Medulla oblongata (tissue), 1 donor: ENCODE data around the gene C4A.
A peak's percentile ranks its signal among the peaks of the same experiment; 100 is the strongest.
"Not testable (repeated sequence)": the region's sequence is repeated elsewhere in the genome, so short reads cannot be mapped to it uniquely, and the experiment has no call there.

Experiments
- DNase-seq: peaks from one replicate; pipeline ENCODE4 v3.0.0-alpha.2; 2015; ENCODE audit errors: extremely low spot score

The C4A gene

GRCh38 chr6:32028631-32029030, 46.8 kb downstream of the C4A start:
- DNase-seq = not testable (repeated sequence)

GRCh38 chr6:32029553-32029952, 47.7 kb downstream of the C4A start:
- DNase-seq = not testable (repeated sequence)

DNA sequence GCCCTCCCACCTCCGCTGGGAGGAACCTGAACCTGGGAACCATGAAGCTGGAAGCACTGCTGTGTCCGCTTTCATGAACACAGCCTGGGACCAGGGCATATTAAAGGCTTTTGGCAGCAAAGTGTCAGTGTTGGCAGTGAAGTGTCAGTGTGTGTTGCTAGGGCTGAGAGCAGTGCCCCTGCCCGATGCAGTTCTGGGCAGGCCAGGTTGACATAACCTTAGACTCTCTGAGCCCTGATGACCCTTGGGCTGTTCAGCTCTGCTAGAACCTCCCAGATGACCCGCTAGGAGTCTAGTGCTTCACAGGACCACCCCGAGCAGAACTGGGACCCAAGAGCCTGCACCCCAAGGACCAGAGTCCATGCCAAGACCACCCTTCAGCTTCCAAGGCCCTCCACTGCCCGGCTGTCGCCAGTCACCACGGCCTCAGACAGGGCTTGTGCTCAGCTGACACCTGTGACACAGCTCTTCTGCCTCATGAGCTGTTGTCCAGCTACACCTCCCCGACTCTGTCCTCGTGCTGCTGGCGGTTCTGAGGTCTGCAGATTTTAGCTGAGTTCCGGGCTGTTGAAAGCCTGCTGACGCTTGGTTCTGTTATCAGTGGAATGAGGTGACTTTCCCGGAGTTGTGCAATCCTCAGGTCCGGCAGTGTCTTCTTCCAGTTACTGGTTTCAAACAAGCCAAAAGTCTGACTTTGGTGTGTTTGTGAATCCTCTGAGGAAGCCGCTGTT, 53.6 kb downstream of the C4A start:
- DNase-seq = not testable (repeated sequence)

- not testable (repeated sequence) for DNase-seq
Measured at GRCh38 chr6:32037136-32037535, 55.3 kb downstream of the C4A start.

DNA sequence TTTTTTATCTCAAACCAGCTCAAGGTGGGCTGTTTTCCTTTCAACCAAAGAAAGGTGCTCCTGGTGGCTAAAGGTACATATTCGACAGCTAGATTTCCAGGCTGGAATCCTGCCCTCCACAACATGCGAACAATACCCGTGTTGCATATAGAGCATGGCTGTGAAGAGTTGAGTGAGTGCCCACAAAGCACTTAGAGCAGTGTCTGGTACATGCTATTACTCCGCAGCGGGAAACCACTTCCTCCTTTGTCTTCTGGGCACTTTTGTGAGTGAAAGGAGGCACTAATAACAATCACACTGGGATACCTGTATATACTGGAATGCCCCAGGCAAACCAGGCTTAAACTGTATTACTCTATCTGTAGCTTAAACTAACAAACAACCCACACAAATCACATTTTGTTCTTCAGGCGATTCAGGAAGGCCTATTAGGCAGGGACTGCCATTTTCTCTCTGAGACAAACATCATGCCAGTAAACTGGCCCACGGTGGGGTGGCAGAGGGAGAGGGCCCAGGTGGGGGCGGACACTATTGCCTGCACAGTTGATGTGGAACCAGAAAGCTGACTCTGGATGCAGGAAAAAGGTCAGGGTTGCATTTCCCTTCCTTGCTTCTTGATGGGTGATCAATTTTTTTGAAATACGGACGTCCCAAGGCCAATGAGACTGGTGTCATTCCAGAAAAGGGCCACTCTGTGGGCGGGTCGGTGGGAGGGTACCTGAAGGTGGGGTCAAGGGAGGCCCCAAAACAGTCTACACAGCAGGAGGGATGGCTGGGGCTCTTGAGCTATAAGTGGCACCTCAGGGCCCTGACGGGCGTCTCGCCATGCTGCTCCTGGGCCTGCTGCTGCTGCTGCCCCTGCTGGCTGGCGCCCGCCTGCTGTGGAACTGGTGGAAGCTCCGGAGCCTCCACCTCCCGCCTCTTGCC, 56.0 kb downstream of the C4A start, which contains the start of gene CYP21A2:
Gene CYP21A2, plus strand, starts transcription at position 818 of the 927 bp plus-strand sequence. Its CDS starts 8 bp downstream, at position 826.
- not testable (repeated sequence) for DNase-seq

- not testable (repeated sequence) for DNase-seq
Measured at GRCh38 chr6:32038878-32039277, 57.0 kb downstream of the C4A start.

DNA sequence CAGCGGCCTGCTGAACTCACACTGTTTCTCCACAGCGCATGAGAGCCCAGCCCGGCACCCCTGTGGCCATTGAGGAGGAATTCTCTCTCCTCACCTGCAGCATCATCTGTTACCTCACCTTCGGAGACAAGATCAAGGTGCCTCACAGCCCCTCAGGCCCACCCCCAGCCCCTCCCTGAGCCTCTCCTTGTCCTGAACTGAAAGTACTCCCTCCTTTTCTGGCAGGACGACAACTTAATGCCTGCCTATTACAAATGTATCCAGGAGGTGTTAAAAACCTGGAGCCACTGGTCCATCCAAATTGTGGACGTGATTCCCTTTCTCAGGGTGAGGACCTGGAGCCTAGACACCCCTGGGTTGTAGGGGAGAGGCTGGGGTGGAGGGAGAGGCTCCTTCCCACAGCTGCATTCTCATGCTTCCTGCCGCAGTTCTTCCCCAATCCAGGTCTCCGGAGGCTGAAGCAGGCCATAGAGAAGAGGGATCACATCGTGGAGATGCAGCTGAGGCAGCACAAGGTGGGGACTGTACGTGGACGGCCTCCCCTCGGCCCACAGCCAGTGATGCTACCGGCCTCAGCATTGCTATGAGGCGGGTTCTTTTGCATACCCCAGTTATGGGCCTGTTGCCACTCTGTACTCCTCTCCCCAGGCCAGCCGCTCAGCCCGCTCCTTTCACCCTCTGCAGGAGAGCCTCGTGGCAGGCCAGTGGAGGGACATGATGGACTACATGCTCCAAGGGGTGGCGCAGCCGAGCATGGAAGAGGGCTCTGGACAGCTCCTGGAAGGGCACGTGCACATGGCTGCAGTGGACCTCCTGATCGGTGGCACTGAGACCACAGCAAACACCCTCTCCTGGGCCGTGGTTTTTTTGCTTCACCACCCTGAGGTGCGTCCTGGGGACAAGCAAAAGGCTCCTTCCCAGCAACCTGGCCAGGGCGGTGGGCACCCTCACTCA, 57.7 kb downstream of the C4A start:
- not testable (repeated sequence) for DNase-seq

DNA sequence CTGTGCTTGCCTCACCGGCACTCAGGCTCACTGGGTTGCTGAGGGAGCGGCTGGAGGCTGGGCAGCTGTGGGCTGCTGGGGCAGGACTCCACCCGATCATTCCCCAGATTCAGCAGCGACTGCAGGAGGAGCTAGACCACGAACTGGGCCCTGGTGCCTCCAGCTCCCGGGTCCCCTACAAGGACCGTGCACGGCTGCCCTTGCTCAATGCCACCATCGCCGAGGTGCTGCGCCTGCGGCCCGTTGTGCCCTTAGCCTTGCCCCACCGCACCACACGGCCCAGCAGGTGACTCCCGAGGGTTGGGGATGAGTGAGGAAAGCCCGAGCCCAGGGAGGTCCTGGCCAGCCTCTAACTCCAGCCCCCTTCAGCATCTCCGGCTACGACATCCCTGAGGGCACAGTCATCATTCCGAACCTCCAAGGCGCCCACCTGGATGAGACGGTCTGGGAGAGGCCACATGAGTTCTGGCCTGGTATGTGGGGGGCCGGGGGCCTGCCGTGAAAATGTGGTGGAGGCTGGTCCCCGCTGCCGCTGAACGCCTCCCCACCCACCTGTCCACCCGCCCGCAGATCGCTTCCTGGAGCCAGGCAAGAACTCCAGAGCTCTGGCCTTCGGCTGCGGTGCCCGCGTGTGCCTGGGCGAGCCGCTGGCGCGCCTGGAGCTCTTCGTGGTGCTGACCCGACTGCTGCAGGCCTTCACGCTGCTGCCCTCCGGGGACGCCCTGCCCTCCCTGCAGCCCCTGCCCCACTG, 58.6 kb downstream of the C4A start:
- not testable (repeated sequence) for DNase-seq

GRCh38 chr6:32041050-32041321, 59.1 kb downstream of the C4A start:
- not testable (repeated sequence) for DNase-seq

DNA sequence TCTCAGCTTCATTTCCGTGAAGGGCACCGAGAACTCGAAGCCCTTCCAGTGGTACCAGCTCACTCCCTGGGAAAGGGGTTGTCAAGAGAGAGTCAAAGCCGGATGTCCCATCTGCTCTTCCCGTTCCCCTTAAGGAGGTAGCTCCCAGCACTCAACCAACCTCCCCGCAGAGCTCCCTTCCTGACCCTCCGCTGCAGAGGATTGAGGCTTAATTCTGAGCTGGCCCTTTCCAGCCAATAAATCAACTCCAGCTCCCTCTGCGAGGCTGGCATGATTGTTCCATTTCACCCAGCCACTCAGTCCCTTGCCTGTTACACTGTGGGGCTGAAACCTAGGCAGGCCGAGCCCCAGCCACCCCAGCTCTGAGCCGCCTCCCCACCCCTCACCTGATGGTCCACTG, 59.5 kb downstream of the C4A start:
- not testable (repeated sequence) for DNase-seq

GRCh38 chr6:32042276-32042675, 60.4 kb downstream of the C4A start:
- not testable (repeated sequence) for DNase-seq

GRCh38 chr6:32043589-32044380, 61.9 kb downstream of the C4A start:
- DNase-seq = not testable (repeated sequence)

DNA sequence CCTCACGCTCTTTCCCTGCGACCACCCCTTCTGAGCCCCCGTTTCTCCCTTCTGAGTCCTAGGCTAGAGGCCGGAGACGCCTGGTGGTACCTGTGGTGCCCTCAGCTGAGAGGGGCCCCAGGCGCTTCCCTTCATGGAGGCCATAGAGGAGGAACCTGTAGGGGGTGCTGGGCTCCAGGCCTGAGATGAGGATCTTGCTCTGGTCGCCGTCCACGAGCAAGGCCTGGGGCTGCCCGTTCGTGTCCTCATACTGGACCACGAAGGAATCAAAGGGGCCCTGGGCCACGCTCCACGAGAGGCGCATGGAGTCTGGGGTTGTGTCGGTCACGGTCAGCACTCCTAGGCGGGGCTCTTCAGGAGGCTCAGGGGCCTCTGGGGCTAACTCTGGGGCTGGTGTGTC, 63.1 kb downstream of the C4A start:
- DNase-seq = not testable (repeated sequence)

DNA sequence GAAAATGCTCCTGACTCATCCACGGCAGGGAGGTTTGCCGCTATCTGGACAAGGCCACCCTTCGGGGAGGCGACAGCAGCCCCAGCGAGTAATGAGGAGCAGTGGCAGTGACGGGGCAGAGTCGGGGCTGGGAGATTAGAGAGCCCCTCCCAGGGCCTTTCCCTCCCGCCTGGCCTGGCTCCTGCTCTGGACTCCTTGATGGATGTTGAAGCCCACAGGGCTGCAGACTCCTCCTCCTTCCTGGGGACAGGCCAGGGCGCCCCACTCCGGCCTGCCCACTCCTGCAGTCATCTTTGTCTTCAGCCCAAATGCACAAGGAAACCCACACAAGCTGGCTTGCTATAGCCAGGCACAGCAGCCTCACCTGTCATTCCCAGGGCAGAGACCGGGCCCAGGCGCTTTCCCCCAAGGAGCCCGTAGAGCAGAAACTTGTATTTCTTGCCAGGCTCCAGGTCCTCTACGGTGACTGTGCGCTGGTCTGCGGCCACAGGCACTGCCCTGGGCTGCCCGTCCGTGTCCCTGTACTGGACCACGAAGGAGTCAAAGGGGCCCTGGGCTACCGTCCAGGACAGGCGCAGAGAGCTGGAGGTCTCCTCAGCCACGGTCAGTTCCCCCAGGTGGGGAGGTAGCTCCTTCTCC, 64.1 kb downstream of the C4A start:
- DNase-seq = no peak

DNA sequence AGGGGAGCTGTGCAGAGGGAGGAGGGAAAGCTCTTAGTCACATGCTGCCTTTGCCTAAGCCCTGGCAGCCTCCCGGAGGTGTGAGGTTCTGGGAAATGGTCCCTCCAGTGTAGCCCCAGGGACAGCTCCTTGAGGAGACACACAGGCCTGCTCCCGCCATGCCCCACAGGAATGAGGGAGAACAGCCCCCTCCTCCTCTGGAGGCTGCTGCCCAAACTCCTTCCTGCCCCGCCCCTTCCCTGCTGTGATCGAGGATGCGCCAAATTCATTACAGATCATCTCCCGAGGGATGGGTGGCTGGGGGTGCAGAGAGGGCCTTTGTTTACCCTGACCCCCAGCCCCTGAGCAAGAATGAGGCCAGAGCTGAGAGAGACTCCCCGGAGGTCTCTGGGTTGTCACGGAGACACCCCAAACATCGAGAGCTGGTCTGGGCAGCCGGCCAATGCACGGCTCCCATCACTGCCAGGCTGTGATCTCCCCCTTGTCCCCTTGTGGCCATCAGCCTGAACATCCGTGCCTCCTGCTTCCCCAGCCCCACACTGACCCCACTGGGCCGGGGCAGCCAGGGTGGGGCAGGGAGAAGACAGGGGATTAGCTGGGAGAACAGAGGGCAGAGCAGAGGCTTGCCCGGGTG, 64.7 kb downstream of the C4A start:
- DNase-seq = peak; percentile 34

- DNase-seq = peak; percentile 37
Measured at GRCh38 chr6:32047084-32047478, 65.2 kb downstream of the C4A start.

DNA sequence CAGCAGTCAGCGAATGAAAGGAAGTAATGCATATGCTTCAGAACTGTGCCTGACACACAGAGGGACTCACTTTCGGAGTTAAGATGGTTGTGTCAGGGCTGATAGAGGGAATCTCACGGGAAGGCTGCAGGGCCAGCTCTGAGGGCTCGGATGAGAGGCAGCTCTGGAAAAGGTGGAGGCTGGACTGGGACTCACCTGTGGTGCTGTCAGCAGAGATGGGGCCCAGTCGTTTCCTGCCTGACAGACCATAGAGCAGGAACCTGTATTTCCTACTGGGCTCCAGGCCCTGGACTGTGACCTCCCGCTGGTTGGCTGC, 65.6 kb downstream of the C4A start:
- no peak for DNase-seq

DNA sequence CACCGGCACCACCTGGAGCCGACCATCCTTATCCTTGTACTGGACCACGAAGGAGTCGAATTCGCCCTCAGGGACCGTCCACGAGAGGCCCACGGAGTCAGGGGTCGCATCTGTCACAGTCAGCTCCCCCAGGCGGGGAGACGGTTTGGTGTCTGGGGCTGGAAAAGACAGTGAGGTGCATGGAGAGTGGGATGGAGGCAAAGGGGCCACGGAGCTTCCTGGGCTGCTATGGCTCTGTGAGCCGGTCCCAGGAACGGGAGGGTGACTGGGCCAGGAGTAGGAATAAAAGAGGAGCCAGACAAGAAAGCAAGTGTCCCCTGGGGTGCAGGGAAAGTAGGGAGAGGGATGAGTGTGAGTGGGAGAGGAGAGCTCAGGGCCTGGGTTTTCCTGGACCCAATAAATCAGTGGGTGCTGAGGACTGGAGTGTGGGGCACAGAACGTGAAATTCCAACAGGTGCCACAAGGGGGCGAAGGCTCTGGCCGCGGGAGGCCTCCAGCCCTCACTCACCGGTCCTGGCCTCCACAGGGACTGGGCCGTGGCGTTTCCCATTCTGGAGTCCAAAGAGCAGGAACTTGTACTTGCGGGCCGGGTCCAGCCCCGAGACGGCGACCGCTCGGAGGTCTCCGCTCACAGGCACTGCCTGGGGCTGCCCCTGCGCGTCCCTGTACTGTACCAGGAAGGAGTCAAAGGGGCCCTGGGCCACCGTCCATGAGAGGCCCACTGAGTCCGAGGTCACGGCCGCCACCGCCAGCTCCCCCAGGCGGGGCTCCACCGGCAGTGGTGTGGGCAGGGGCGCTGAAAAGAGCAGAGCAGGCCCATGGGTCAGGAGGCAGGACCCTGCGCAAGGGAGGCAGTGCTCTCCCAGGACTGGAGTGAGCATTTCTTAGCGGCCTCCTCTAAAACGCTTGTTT, 66.3 kb downstream of the C4A start:
- DNase-seq = peak; percentile 64
